H1 (cell line): Measurements from ENCODE around the gene PRRC1. TPM values are rescaled to one million over a fixed set of nuclear protein-coding genes. Genes with fewer than 3 reads are reported as not detected.

Experiments
- CEBPB ChIP-seq: IDR thresholded peaks from 2 replicates; pipeline ENCODE4 v1.6.1; 2012; ENCODE audit warnings: low read depth, low read length
- CTCF ChIP-seq, 3 experiments: IDR thresholded peaks; 1 replicate in 2 of 3; 2 replicates in 1 of 3; pipeline versions ENCODE4 v1.5.1 to v1.6.1; 2011; ENCODE audit warnings: low read length in 3 of 3, mild to moderate bottlenecking in 3 of 3, inconsistent platforms in 2 of 3, low read depth in 1 of 3, moderate library complexity in 1 of 3; ENCODE audit not compliant: insufficient read depth in 1 of 3; ENCODE audit errors: control extremely low read depth in 1 of 3
- E2F6 ChIP-seq: IDR thresholded peaks from 2 replicates; pipeline ENCODE4 v1.6.1; 2012; ENCODE audit warnings: inconsistent platforms
- GABPA ChIP-seq: IDR thresholded peaks from 2 replicates; pipeline ENCODE4 v1.6.1; 2011; ENCODE audit warnings: mild to moderate bottlenecking, low read length, moderate library complexity, borderline replicate concordance; ENCODE audit not compliant: insufficient read depth
- NRF1 ChIP-seq: IDR thresholded peaks from 2 replicates; pipeline ENCODE4 v1.6.1; 2011; ENCODE audit warnings: mild to moderate bottlenecking, low read depth, low read length, improper control_type of control experiment
- POLR2A ChIP-seq, 2 experiments: IDR thresholded peaks; 1 replicate in 1 of 2; 2 replicates in 1 of 2; pipeline ENCODE4 v1.6.1; 2011; ENCODE audit warnings: low read depth in 2 of 2, low read length in 2 of 2, mild to moderate bottlenecking in 2 of 2; ENCODE audit errors: control extremely low read depth in 1 of 2
- POLR2AphosphoS5 ChIP-seq: IDR thresholded peaks from 2 replicates; pipeline ENCODE4 v1.6.1; 2011; ENCODE audit warnings: low read depth, low read length
- RBBP5 ChIP-seq: IDR thresholded peaks from 2 replicates; pipeline ENCODE4 v1.7.1; 2012; ENCODE audit warnings: low read depth, mild to moderate bottlenecking, inconsistent platforms, low read length, moderate library complexity, borderline replicate concordance
- SIRT6 ChIP-seq: IDR thresholded peaks from one replicate; pipeline ENCODE4 v1.7.1; 2012; ENCODE audit warnings: low read length, inconsistent platforms
- TAF1 ChIP-seq: IDR thresholded peaks from 2 replicates; pipeline ENCODE4 v1.6.1; 2011; ENCODE audit warnings: mild to moderate bottlenecking, low read depth, low read length
- TEAD4 ChIP-seq: IDR thresholded peaks from 2 replicates; pipeline ENCODE4 v1.6.1; 2012; ENCODE audit warnings: low read depth, low read length, inconsistent platforms, mixed read lengths
- YY1 ChIP-seq: IDR thresholded peaks from 2 replicates; pipeline ENCODE4 v1.6.1; 2011; ENCODE audit warnings: low read depth, mild to moderate bottlenecking, low read length
- polyA plus RNA-seq, 7 experiments: library from polyadenylated mRNA; depleted of rRNA in 3 of 7; stranded (reverse) in 5 of 7; unstranded in 2 of 7; fragments of >200 nt in 5 of 7; fragments of 200-250 nt in 2 of 7; gene quantifications; 1 replicate in 5 of 7; 2 replicates in 1 of 7; 4 replicates in 1 of 7; pipeline versions ENCODE4 v1.2.1 to v1.2.3, GENCODE V29; 2011 to 2013; ENCODE audit warnings: missing spikeins in 2 of 7, mixed read lengths in 2 of 7
- total RNA-seq: library from RNA; stranded (reverse); fragmentation: NEBNext Ultra II Directional; extraction: Animal tissue kit (Norgen Biotek cat#: 25700); gene quantifications from 2 replicates; pipeline ENCODE4 v1.2.1, GENCODE V29; 2021

Gene PRRC1
- total and polyA plus RNA-seq, 2 of the 8 experiments (the other 6 are each of a cell fraction or from before 2014, with no cell fraction given) = 54.6 to 78.6 TPM

GRCh38 chr5:127517480-127518318, at the start of gene PRRC1 (continued):
- TF ChIP-seq TEAD4 = no peak
- no peak for TF ChIP-seq GABPA
- peak; percentile 78 for TF ChIP-seq TAF1
- TF ChIP-seq POLR2A (IDR thresholded peaks at IDR 0.05; ENCODE audit: control extremely low read depth in 1 of 2, low read depth in 2 of 2, low read length in 2 of 2) = peak; percentile 84 to 95
- TF ChIP-seq SIRT6 = no peak
- peak; percentile 92 for TF ChIP-seq RBBP5
- TF ChIP-seq CEBPB = no peak
- peak; percentile 89; the same call in 1 of the 2 replicates for TF ChIP-seq YY1
- no peak for TF ChIP-seq E2F6
- TF ChIP-seq CTCF (IDR thresholded peaks at IDR 0.05; ENCODE audit: control extremely low read depth in 1 of 3, insufficient read depth in 1 of 3, low read depth in 1 of 3, low read length in 3 of 3) = no peak
- TF ChIP-seq NRF1 = peak; percentile 39; the same call in 1 of the 2 replicates
- peak; percentile 97 for TF ChIP-seq POLR2AphosphoS5
